Islet precursor cell (in vitro differentiated cells): ENCODE measurements around the gene GIMD1.

ENCODE experiments used
- DNase-seq: peaks from one replicate; pipeline ENCODE4 v3.0.0-alpha.2; 2018

GIMD1 gene

GRCh38 chr4:106312997-106313522 lies 55.5 kb downstream of the GIMD1 start:
- no peak for DNase-seq

GRCh38 chr4:106312377-106312776 lies 56.2 kb downstream of the GIMD1 start:
- no peak for DNase-seq
